ENCODE data around the gene KLHDC4.

Gene KLHDC4

DNA sequence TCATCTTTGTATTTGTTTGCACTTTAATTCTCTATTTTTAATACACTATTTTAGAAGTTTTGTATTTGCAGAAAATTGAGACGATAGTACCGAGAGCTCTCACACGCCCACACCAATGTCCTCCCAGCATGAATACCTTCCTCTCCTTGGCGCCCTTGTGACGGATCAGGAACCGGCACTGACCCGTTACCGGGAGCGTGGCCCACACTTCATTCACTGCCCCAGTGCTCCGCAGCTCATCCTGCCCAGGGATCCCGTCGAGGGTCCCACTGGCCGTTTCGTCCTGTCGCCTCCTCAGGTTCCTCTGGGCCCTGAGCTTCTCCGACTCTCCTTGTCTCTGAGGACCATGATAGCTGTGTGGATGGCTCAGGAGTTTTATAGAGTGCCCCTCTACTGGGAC, 50.6 kb downstream of the KLHDC4 start:
- DNase-seq: no peak

DNA sequence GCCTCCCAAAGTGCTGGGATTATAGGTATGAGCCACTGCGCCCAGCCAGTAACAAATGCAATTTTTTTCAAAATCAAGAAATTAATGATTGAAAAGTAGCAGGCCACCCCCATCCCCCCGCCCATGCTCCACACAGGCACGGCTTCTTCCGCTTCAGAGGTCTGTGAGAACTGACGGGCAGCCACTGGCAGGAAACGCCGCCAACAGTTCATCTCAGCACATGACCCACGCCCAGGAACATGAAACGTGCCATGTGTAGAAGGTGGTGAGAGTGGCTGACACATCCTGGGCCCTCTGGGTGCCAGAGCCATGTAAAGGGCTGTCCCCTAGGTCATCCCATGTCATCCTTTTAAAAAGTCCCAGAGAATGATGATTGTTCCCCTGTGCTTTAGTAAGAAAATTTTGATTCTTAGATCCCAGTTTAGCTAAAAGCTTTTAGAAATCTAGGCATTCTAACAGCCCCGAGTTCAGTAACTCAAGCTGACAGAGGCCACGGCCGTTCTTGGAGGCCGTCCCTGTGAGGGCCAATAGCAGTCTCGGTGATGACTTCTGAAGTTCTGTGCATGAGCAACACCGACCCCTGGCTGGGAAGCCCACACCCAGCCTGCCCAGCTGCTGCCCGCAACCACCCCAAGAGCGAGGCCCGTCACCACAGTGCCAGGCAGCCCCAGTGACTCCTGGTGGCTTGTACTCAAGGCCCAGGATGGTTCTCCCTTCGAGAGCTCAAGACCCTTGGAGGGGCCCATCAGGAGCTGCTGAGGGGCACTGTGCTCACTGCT, 52.1 kb downstream of the KLHDC4 start:
- peak; percentile 50 to 53 for DNase-seq

DNA sequence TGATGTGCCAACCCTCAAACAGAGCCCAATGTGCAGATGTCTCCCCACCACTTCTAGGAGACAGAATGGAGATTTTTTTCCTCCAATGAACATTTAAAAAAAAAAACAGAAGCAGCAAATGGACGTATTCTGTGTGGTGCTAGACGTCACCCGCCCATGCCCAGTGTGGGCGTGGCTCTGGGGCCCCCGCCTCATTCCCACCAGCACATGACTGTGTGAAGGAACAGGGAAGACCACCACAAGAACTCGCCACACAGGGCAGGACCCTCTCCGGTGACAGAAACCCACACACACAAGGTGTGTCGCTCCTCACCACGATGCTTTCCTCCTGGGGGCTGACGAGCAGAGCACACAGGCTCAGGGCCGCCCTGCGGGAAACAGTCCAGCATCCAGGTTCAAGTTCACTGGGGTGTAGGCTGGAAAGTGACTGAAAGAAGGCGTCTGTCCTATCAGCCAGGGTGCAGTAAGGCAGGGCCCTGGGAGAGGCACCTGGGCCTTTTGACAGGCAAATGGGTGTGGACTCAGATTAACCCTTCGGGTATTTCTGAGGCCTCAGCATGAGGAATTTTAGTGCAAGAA, 53.5 kb downstream of the KLHDC4 start:
- no peak for DNase-seq

DNA sequence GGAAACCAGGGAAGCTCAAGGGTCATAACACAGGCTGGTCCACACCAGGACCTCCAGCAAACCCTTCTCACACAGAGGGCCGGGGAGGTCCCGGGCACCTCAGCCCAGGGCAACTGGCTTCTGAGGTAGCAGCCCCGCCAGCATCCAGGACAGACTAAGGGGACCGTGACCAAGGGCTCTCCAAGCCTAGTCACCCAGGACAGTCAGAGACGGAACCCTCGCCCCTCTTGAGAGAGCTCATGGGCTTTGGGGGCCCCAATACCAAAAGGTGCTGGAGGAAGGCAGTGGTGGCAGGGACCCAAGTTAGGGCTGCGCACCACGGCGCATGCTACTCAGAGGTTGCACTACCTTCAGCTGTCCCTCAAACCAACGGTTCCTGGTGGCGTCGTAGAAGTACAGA, 54.9 kb downstream of the KLHDC4 start:
- DNase-seq: no peak

DNA sequence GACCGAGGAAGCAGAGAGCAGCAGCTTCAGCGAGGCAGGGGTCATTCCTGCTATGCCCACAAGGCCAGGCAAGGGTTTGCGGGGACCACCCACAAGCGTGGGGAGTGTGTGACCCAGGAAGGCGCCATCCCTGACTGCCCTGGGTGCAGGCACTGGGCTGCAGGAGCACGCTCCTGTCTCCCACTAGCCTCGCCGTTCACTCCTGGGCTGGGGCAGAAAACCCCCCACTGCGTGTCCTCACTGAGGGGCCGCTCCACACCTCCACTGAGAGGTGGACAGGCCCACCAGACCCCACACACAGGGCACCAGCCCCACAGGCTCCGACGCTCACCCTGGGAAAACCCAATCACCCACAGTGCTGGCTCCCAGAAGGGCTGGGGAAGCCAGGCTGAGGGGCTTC, 56.1 kb downstream of the KLHDC4 start:
- no peak for DNase-seq

DNA sequence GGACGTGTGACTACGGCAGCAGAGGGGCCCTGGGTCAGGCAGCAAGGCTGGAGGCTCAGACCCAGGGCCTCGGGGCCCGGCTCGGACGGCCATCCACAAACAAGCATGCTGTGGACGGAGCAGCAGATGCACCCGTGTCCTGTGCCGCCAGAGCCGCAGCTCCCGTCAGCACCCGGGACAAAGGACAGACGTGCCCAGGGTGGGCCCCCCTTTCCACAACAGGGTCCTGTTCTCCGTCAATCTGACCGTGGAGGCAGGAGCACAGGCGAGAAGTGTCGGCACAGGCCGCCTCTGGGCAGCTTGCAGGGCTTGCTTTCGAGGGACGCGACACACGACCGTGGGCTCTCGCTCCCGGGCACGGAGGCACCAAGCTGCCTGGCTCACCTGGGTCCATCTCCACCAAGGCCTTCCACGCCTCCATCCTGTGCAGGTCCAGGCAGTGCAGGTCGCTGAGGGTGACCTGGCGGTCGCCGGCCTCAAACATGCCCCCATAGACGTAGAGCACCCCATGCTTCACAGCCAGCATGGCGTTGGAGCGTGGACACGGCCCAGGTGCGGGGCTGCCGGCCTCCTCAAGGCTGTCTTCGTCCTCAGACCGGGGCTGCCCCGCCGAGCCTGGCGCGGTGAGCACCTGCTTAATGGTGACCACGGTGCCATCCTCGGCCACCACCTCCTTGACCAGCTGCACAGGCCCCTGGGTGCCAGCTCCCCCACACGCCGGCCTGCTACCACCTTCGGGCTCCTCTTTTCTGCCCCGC, 56.7 kb downstream of the KLHDC4 start:
- no peak for DNase-seq

DNA sequence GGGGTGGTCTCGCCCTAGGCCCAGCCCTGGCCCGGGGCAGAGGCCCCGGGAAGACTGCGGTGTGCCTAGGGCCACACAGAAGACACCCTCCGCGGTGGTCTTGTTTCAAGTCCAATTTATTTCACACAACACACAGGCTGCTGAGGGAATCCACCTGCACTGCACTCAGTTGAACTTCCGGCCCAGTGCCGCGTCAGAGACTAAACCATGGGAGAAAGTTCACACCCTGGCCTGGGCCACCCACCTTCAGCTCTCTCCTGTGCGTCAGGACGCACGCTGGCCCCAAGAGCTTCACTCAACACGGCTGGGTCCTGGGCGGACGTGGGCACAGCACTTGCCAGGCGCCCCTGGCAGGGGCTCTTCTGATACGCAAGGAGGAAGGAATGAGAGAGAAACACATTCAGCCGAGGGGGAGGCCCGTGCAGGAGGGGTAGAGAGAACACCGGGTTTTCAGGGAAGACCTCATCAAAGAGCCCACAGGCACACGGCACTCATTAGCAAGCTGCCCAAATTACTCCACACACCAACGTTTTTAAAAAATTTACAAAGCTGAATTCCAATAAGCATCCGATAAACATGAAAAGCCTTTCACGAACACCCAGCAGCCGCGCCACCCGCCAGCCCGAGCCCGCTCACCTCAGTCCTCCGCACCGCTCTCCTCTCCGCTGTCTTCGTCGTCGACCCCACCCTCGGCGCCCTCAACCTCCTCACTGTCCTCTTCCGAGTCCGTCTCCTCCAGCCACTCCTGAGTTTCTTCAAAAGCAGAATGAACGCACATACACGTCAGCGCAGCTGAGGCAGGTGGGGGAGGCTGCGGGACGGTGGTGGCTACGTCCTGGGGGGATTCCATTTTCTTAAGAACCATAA, 57.8 kb downstream of the KLHDC4 start:
- DNase-seq: no peak

DNA sequence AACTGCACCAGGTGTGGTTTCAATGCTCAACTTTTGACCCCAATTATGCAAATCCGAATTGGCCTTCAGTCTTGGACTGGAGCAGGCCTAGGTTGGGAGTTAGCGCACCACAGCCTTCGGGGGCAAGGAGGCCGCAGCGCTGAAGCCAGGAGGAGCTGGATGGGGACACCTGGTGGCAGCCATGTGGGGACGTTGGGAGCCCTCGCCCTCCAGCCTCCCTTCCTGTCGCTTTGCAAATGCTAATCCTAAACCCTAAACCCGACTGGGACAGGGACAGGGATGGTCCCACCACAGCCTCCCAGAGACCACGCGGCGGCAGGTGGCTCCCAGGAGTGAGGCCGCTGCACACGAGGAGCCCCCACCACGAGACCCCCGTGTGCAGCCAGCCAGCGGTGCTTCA, 58.7 kb downstream of the KLHDC4 start:
- no peak for DNase-seq

DNA sequence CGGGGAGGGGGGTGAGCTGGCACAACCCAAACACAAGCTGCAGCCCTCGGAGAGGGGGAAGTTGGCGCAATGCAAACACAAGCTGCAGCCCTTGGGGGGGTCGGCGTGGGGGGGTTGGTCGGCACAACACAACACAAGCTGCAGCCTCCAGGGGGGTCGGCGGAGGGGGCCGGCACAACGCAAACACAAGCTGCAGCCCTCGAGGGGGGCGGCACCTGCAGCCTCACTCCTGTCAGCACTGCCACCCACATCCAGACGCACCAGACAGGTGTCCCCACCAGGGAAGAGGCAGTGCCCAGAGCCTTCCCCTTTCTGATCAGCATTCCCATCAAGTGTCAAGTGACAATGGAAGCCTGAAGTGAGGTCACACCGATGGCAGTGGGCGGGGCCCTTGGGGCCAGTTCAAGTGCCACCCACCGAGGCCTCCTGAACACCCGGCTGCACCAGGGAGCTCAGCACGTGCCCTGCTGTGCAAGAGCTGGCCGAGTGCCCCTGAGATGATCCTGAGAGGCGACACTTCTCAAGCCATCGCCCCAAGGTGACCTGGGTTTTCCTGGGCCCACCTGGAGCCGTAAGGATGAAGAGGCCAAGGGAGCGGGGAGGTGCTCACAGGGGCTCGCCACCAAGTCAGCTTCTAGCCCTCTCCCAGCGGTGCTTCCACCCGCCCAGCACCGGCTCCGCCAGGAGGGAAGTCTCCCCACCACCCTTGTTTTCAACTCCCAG, 59.3 kb downstream of the KLHDC4 start:
- DNase-seq: no peak

DNA sequence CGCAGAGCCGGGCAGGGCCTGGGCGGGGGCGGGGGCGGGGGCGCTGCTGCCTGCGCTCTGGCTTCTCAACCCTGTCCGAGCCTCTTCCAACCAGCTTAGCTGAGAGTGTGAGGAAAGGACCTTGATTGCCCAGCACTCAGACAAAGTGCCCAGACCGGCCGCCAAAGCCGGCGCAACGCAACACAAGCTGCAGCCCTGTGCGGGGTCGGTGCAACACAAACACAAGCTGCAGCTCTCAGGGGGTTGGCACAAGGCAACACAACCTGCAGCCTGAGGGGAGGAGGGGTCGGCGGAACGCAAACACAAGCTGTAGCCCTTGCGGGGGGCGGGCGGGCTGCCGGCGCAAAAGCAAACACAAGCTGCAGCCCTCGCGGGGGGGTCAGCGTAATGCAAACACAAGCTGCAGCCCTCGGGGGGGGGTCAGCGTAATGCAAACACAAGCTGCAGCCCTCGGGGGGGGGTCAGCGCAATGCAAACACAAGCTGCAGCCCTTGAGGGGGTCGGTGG, 60.0 kb downstream of the KLHDC4 start:
- DNase-seq: no peak

DNA sequence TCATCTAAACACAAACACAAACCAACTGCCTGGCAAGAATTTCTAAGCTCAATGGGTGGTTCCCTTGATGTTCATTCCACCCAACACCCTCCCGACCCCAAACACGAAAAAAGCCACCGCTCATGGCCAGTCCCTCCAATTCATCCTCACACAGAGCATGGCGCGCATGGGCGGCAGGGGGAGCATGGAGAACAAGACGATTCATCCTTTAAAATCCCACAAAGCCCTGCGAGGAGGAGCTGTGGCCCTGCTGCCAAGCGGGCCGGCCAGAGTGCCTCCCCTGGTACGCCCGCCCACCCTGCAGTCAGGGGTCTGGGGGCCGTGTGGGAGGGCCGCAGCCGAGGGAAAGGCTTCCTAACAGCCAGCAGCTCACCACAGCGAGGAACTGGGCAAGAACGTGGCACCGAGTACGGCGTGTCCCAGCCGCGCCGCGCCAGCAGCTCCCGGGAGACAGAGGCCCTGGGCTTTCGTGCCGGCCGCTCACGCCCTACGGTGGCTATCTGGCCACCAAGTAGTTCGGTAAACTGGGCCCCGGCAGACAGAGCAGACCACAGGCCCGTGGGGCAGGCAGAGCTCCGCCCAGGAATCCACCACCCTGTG, 60.9 kb downstream of the KLHDC4 start:
- no peak for DNase-seq

DNA sequence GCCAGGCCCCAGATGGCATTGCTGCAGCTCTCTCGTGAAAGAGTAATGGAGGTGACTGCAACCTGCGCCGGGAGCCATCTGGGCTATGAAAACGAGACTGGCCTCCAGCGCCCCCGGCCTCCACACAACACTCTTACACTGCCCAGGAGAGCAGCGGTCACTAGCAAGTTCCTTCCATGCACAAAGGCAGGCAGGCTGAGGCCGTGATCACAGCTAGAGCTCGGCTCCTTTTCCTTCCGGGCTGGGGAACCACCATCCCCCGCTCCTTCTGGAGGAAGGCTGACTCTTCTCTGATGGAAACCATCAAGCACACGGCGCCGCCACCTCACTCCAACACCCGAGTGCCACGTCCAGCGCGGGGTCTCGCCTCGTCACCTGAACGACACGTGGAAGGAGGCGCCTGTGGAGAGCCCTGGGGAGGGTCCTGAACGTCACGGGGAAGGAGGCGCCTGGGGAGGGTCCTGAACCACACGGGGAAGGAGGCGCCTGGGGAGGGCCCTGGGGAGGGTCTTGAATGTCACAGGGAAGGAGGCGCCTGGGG, 61.9 kb downstream of the KLHDC4 start:
- no peak for DNase-seq

DNA sequence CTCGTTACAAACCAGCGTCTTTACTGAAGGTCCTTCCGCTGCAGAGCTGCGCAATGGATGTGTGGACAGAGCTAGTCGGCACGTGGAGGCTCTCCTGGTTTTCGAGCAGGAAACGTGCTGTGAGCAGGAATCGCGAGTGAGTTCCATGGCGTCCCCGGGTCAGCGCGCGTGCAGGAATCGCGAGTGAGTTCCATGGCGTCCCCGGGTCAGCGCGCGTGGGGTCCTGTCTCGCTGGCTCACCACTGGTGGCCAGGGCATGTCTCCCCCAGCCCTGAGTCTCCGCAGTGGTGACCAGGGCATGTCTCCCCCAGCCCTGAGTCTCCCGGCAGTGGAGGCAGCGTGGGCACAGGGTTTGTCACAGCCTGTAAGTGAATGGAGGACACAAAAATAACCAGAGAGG, 62.7 kb downstream of the KLHDC4 start:
- DNase-seq: no peak

DNA sequence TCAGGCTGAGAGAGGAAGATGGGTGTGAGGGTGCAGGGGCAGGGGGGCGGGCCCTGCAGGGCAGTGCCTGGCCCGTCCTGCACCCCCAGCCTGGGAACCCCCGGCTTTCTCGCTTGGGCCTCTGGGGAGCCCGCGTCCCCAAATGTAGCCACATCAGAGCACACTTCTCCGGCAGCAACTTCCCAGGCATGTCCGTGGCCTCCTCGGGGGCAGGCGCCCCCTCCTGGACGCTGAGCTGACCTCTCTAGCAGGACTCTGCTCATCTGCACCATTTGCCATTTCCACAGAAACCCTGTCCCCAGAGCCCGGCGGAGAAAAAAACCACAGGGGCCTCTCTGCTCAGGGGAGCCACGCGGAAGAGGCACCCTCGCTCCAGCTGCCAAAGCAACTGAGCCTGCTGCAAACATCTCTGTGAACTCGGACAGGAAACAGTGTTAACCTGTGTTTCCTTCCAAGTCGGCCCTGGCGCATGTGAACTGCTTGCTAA, 63.4 kb downstream of the KLHDC4 start:
- peak in 1 of 2 experiments; percentile 13 for DNase-seq

DNA sequence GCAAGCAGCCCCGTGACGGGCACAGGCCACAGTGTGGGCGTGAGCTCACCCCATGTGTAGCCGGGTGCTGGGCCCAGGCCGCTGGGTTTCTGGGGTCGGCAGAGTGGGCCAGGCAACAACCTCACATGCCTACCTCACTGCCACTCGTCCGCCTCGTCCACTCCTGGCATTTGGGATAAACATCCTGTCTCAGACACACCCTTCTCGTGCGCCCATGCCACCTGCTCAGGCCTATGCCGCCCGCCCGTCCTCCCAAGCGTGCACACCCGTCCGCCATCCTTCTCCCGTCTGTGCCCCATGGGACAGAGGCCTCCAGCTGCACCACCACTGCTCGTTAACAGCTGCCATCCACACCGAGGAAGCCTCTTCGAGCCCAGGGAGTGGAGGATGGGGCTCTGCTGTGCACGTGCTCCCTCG, 64.3 kb downstream of the KLHDC4 start:
- DNase-seq: no peak

DNA sequence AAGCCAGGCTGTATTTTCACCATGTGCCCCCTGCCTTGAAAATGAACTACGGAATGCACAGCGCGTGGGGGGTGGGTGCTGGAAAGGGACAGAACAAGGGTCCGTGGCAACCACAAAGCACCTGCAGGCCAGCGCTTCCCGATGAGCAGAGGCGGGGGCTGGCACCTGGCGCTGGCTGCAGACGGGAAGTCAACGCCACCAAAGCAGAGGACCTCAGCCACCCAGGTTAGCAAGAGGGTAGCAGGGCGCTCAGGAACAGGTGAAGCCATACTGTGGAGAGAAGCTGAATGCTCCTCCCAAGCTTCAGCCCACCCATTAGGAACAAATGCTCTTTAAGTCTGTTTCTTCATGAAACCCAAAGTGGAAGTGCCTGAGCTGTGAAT, 64.7 kb downstream of the KLHDC4 start:
- no peak for DNase-seq

DNA sequence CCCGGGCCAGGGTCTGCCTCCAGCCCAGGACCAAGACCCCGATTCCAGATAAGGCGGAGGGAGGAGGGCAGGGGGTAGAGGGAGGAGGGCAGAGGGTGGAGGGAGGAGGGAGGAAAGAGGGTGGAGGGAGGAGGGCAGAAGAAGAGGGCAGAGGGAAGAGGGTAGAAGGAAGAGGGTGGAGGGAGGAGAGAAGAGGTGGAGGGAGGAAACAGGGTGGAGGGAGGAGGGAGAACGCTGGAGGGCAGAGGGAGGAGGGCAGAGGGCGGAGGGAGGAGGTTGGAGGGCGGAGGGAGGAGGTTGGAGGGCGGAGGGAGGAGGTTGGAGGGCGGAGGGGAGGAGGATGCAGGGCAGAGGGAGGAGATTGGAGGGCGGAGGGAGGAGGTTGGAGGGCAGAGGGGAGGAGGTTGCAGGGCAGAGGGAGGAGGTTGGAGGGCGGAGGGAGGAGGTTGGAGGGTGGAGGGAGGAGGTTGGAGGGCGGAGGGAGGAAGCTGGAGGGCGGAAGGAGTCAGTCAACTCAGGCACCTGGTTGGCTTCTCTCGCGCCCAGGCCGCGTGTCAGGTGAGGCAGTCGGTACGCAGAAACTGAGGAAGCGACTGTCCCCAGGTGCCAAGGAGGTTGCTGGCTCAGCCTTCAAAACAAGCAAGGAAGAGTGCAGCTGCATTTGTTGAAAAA, 65.2 kb downstream of the KLHDC4 start:
- DNase-seq: no peak

DNA sequence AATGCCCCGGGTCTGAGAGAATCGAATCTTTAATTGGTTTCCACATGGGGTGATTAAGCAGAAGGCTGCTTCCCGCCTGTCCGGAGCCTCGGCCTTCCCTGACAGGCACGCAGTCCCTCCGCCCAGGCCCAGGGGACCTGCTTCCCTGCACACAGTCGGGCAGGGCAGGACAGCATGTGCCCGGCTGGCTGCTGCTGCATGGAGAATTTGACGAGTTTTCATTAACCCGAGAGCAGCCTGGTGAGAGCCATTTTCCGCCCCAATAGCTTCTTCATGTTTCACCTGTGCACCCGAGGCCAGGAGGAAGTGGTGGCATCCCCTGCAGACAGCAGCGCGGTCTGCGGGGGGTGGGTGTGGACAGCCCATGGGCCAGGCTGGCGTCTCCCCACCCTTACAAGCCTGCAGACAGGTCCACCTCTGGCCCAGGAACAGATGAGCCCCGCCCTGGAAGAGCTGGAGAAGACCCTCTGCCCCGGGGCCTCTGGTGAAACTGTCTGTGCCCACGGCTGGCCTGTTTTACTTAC, 67.0 kb downstream of the KLHDC4 start:
- no peak for DNase-seq

DNA sequence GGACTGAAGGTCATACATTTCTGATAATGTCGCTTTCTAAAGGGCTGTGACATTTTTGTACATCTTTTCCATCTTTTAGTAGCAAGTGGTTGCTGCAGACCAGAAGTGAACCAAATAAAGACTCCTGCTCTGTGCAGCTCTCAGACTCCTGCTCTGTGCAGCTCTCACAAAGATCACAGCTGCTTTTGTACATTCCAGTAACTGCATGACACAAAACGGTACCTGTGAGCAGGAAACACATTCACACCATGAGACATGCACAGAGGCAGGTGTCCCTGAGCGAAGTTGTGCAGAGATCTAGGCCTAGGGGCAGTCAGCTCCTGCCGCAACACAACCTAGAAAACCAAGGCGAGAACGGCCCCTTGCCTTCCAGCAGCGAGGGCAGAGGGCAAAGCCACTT, 67.5 kb downstream of the KLHDC4 start:
- DNase-seq: no peak

DNA sequence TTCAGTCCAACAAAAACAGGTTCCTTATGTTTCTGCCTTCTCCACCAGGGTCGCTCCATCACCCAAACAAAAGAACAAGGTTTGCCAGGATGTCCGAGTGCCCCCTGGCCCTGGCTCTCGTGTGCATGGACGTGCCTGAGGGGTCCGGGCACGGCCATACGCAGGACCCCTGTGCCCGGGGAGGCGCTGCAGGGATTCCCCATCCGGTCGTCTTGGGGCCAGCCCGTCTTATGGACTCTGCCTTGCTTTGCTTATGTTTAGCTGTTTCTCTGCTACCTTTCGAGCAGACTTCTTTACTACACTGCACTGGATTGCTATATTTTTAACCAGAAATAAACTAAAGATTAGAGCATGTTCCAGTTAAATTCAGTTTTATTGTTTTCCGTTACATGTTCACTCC, 68.0 kb downstream of the KLHDC4 start:
- DNase-seq: no peak

DNA sequence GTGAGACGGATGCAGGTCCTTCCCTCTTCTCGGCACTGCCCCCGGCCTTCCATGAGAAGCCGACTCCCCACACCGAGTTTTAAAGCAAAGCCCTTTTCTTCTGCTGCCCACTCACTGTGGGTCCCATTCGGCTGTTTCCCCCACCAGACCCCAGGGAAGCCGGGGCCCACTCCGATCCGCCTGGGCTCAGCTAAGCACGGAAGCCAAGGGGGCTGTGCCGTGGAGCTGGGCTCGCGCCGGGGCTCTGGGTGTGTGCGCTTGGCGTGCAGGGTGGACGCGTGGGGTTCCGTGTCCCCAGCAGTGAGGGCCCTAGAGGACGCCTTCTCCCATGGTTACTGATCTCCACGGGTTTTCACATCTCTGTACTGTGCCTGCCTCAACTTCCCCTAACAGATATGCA, 68.5 kb downstream of the KLHDC4 start:
- no peak for DNase-seq

Measured in activated CD4-positive, alpha-beta T cell treated with anti-CD3 and anti-CD28 coated beads, Interleukin-2, amount 50 U/mL, for 4 hours (primary cell).